ENCODE results near the gene CACNA2D1.
"Not testable (repeated sequence)": the region's sequence is repeated elsewhere in the genome, so short reads cannot be mapped to it uniquely, and the experiment has no call there.

The CACNA2D1 gene

GRCh38 chr7:82156893-82157292 lies 286.7 kb downstream of the CACNA2D1 start:
- DNase-seq, result no peak

GRCh38 chr7:82156168-82156567 lies 287.4 kb downstream of the CACNA2D1 start:
- DNase-seq, result peak; percentile 13

GRCh38 chr7:82154728-82155127 lies 288.8 kb downstream of the CACNA2D1 start:
- DNase-seq, result no peak

- no peak for DNase-seq
Observed at GRCh38 chr7:82153776-82154175, 289.8 kb downstream of the CACNA2D1 start.

- no peak for DNase-seq
Observed at GRCh38 chr7:82152858-82153257, 290.7 kb downstream of the CACNA2D1 start.

GRCh38 chr7:82146491-82146890 lies 297.1 kb downstream of the CACNA2D1 start:
- no peak for DNase-seq

- DNase-seq, result no peak
Observed at GRCh38 chr7:82142263-82142864, 301.2 kb downstream of the CACNA2D1 start.

GRCh38 chr7:82141427-82141826 lies 302.1 kb downstream of the CACNA2D1 start:
- DNase-seq, result no peak

- DNase-seq, result not testable (repeated sequence)
Observed at GRCh38 chr7:82140608-82141007, 303.0 kb downstream of the CACNA2D1 start.

- no peak for DNase-seq
Observed at GRCh38 chr7:82131215-82131614, 312.4 kb downstream of the CACNA2D1 start.

GRCh38 chr7:82129091-82129490 lies 314.5 kb downstream of the CACNA2D1 start:
- no peak for DNase-seq

- no peak for DNase-seq
Observed at GRCh38 chr7:82128546-82128945, 315.0 kb downstream of the CACNA2D1 start.

GRCh38 chr7:82126576-82126975 lies 317.0 kb downstream of the CACNA2D1 start:
- no peak for DNase-seq

GRCh38 chr7:82124445-82124844 lies 319.1 kb downstream of the CACNA2D1 start:
- DNase-seq, result no peak

GRCh38 chr7:82122275-82122674 lies 321.3 kb downstream of the CACNA2D1 start:
- no peak for DNase-seq

- no peak for DNase-seq
Observed at GRCh38 chr7:82114237-82114636, 329.3 kb downstream of the CACNA2D1 start.

- peak; percentile 75 for DNase-seq
Observed at GRCh38 chr7:82110146-82110840, 333.3 kb downstream of the CACNA2D1 start.

GRCh38 chr7:82109288-82109687 lies 334.3 kb downstream of the CACNA2D1 start:
- no peak for DNase-seq

- DNase-seq, result no peak
Observed at GRCh38 chr7:82106201-82106600, 337.4 kb downstream of the CACNA2D1 start.

- DNase-seq, result no peak
Observed at GRCh38 chr7:82105463-82105862, 338.1 kb downstream of the CACNA2D1 start.

GRCh38 chr7:82098414-82098813 lies 345.2 kb downstream of the CACNA2D1 start:
- no peak for DNase-seq

- DNase-seq, result no peak
Observed at GRCh38 chr7:82091126-82091684, 352.4 kb downstream of the CACNA2D1 start.

GRCh38 chr7:82087099-82087498 lies 356.5 kb downstream of the CACNA2D1 start:
- DNase-seq, result no peak

- no peak for DNase-seq
Observed at GRCh38 chr7:82085116-82085515, 358.5 kb downstream of the CACNA2D1 start.

Measured in NCI-H1105 (cell line).